ENCODE measurements around the gene ZCCHC14.
"Not testable (repeated sequence)": the region's sequence is repeated elsewhere in the genome, so short reads cannot be mapped to it uniquely, and the experiment has no call there.

Gene ZCCHC14

DNA sequence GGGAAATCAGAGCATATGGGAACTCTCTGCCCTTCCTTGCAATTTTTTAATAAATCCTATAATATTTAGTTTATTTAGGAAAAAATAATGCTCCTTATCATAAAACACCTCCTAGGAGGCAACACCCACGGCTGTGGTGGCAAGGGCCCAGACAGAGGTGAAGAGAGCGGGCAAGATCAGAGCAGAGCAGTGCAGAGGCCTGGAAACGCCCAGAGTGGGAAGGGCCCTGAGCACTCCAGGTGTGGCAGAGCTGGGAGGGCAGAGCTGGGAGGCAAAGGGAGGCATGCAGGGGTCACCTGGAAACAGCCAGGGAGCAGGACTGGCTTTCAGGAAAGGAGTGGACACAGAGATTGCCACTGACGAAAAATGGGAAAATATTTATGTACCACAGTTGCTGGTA is 126.5 kb downstream of the ZCCHC14 start:
- DNase-seq (ENCODE audit: low spot score), result no peak
- TF ChIP-seq, protein P1, sequence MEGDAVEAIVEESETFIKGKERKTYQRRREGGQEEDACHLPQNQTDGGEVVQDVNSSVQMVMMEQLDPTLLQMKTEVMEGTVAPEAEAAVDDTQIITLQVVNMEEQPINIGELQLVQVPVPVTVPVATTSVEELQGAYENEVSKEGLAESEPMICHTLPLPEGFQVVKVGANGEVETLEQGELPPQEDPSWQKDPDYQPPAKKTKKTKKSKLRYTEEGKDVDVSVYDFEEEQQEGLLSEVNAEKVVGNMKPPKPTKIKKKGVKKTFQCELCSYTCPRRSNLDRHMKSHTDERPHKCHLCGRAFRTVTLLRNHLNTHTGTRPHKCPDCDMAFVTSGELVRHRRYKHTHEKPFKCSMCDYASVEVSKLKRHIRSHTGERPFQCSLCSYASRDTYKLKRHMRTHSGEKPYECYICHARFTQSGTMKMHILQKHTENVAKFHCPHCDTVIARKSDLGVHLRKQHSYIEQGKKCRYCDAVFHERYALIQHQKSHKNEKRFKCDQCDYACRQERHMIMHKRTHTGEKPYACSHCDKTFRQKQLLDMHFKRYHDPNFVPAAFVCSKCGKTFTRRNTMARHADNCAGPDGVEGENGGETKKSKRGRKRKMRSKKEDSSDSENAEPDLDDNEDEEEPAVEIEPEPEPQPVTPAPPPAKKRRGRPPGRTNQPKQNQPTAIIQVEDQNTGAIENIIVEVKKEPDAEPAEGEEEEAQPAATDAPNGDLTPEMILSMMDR (IDR thresholded peaks at IDR 0.05; ENCODE audit: borderline replicate concordance, control extremely low read depth, extremely low read depth, insufficient read depth, missing control alignments), result no peak
- in situ Hi-C loops (cut with MboI; ENCODE audit: low sequenced_read_pairs, unreplicated experiment), result no loop called here

DNA sequence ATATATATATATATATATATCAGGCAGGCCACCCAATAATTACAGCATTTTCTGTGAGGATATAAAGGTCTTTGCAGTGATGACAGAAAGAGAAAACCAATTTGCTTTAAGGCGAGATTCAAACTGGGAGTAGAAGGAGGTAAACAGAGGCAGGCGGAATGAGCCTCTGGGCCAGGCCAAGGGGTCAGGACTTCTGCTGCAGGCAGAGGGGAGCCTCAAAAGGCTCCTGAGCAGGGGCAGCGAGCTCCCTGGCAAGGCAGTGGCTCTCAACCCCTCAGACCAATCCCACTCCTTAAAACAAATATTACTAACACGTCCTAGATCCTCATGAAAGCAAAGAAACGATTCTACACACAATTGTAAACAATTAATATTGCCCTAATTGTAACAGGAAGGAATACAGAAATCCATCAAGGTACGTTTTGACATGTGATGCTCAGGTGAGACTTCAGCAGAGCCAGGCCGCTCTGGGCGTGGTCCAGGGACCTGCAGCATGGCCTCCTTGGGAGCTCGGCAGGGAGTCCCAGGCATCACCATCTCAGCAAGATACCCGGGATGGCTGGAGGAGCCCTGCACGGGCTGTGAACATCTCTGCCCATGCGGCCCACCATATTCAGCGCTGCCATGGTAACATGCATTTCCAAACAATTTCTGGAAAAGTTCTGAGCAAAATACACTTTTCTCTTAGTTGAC is 127.7 kb downstream of the ZCCHC14 start:
- TF ChIP-seq, protein P1 (IDR thresholded peaks at IDR 0.05; ENCODE audit: borderline replicate concordance, control extremely low read depth, extremely low read depth, insufficient read depth, missing control alignments), result no peak
- no peak for DNase-seq (ENCODE audit: low spot score)
- in situ Hi-C loops (cut with MboI; ENCODE audit: low sequenced_read_pairs, unreplicated experiment), result no loop called here

DNA sequence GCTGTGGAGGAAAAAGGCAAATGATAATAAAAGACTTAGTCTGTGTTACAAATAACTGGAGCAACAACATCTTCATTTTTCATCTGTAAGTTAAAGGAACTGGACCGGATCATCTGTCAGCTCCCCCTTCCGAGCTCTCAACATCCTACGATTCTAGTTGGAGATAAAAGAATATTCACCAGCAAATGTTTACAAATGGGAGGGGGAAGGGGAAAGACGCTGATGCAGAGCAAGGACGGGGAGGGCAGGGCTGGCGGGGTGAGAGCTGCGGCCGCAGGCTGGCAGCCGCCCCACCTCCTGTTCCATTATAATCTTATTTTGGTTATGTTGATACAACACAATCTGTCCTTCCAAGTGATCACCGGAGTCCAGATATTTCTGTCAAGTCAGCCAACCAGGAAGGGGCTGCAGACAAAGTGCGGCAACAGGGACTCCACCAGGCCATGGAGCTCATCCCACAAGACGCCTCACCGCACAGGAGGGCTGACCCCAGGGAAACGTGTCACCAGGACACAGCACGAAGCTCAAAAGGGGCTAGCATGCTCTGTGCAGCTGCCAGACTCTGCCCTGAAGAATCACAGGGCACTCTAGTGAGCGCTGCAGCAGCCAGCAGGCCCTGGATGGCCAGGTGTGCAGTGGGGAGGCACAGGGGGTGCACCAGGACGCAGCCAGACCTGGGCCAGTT is 128.9 kb downstream of the ZCCHC14 start:
- no peak for DNase-seq (ENCODE audit: low spot score)
- in situ Hi-C loops (cut with MboI; ENCODE audit: low sequenced_read_pairs, unreplicated experiment), result no loop called here
- TF ChIP-seq, protein P1 (IDR thresholded peaks at IDR 0.05; ENCODE audit: borderline replicate concordance, control extremely low read depth, extremely low read depth, insufficient read depth, missing control alignments), result no peak

DNA sequence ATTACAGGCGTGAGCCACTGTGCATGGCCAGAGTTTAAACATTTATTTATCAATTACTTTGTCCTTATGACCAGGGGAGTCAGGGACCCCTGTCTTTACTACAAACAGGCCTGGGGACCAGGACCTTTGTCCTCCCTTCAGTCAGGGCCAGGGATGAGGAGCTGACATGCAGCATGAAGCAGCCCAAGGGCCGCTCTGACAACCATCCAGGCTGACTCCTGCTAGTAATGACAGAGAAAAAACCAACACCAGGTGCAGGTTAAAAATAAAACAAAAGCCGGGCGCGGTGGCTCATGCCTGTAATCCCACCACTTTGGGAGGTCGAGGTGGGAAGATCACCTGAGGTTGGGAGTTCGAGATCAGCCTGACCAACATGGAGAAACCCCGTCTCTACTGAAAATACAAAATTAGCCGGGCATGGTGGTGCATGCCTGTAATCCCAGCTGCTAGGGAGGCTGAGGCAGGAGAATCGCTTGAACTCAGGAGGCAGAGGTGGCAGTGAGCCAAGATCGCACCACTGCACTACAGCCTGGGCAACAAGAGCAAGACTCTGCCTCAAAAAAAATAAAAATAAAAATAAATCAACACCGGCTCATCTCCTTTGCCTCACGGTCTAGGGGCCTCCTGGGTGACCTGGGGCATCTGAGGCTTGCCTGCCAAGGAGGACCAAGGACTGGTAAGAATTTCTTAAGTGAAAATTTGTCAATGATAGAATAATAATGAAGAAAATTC is 129.8 kb downstream of the ZCCHC14 start:
- in situ Hi-C loops (cut with MboI; ENCODE audit: low sequenced_read_pairs, unreplicated experiment); DNase-seq (ENCODE audit: low spot score): not testable (repeated sequence)

DNA sequence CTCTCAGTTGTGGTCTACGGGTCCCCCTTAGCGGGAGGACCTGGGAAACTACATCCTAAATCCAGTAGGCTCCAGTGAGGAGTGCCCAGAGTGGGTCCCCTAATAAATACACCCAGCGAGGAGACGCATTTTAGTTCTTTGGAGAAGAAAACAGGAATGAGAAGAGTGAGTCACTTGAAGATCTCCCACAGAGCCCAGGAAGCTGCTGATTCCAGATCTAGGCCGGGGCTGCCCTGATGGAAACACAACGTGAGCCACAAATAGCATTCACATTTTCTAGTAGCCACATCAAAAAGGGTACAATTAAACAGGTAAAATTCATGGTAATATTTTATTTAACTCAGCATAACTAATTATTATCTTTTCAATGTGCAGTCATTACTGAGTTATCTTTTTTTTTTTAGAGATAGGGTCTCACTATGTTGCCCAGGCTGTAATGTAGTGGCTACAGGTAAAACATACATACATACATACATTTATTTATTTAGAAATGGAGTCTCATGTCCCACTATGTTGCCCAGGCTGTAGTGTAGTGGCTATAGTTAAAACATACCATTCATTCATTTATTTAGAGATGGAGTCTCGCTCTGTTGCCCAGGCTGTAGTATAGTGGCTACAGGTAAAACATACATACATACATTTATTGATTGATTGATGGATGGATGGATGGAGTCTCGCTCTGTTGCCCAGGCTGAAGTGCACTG is 130.8 kb downstream of the ZCCHC14 start:
- TF ChIP-seq, protein P1 (IDR thresholded peaks at IDR 0.05; ENCODE audit: borderline replicate concordance, control extremely low read depth, extremely low read depth, insufficient read depth, missing control alignments), result no peak
- in situ Hi-C loops (cut with MboI; ENCODE audit: low sequenced_read_pairs, unreplicated experiment), result no loop called here

DNA sequence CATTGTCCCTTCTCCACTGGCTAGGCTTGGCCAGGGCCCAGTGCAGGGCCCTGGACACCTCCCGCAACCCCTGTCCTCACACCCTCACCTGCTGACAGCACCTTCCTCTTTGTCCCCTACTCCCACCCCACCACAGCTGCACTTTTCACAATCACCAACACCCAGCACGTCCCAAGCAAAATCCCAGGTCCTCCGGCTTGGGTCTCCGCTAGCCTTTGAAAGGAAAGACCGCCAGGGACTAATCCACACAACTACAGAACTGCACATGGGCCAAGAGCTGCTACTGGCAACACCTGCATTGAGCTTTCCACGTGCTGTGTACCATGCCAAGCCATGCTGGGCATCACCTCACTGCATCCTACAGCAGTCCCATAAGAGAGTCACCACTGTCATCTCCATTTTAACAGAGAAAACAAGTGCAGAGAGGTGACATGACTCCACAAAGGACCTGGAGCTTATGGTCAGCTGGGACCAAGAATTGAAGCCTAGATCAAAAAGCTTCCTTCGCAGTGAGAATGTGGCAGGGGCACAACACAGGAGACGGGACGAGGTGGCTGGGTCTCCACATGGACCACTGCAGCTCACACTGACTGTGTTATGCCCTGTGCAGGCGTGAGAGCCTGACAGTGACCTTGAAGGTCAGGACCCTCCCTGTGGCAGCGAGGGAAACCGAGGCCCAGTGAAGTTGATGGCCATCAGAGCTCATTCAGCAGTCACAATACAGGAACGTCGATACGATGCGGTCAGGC is 131.8 kb downstream of the ZCCHC14 start:
- in situ Hi-C loops (cut with MboI; ENCODE audit: low sequenced_read_pairs, unreplicated experiment), result no loop called here

More for the DNA sequence above, 130.8 kb downstream of the ZCCHC14 start:
- no peak for DNase-seq (ENCODE audit: low spot score)

More for the DNA sequence above, 131.8 kb downstream of the ZCCHC14 start:
- no peak for DNase-seq (ENCODE audit: low spot score)
- TF ChIP-seq, protein P1 (IDR thresholded peaks at IDR 0.05; ENCODE audit: borderline replicate concordance, control extremely low read depth, extremely low read depth, insufficient read depth, missing control alignments), result no peak

Measured in GM13976 (cell line).